OCI-LY7 (cell line): ENCODE data around the gene TBC1D32. TPM values are rescaled to one million over a fixed set of nuclear protein-coding genes. Genes with fewer than 3 reads are reported as not detected.
"Not testable (repeated sequence)": the region's sequence is repeated elsewhere in the genome, so short reads cannot be mapped to it uniquely, and the experiment has no call there.

Experiments
- BruUV-seq: library from RNA; stranded (reverse); fragments of 400-500 nt; replicated peaks from 2 replicates; lab custom pipeline; 2021; lab: Mats Ljungman, UMichigan
- CTCF ChIA-PET: fragments of 300-600 bp; sonication (Branson Sonifier 250); formaldehyde crosslinking; loops from one replicate; lab custom pipeline; 2022; ENCODE audit warnings: antibody characterized with exemption; ENCODE audit not compliant: unreplicated experiment; lab: Charles Lee
- POLR2A ChIA-PET: fragments of 300-600 bp; sonication (Branson Sonifier 250); formaldehyde crosslinking; loops from one replicate; lab custom pipeline; 2022; ENCODE audit warnings: antibody characterized with exemption; lab: Charles Lee
- DNase-seq: peaks from one replicate; pipeline ENCODE4 v3.0.0-alpha.2; 2015; ENCODE audit warnings: low spot score
- H2AFZ ChIP-seq: fragments of 200-600 bp; sonication (generic), shearing (Covaris generic); 2 replicates; pipeline ENCODE4 v1.6.1; 2014; ENCODE audit warnings: mild to moderate bottlenecking, antibody characterized with exemption, low read length, moderate library complexity
- H3K27ac ChIP-seq: fragments of 200-600 bp; sonication (generic); 2 replicates; pipeline ENCODE4 v1.5.1; 2014; ENCODE audit warnings: mixed run types, low read depth, mild to moderate bottlenecking, moderate library complexity, low read length, inconsistent platforms; ENCODE audit not compliant: poor library complexity, severe bottlenecking
- H3K36me3 ChIP-seq: fragments of 200-600 bp; sonication (generic); 2 replicates; pipeline ENCODE4 v1.6.1; 2014; ENCODE audit warnings: mild to moderate bottlenecking, antibody characterized with exemption, low read length, moderate library complexity, mixed read lengths; ENCODE audit not compliant: insufficient read depth
- H3K4me1 ChIP-seq: fragments of 200-600 bp; sonication (generic); 2 replicates; pipeline ENCODE4 v1.5.1; 2014; ENCODE audit warnings: mild to moderate bottlenecking, low read length; ENCODE audit not compliant: insufficient read depth, poor library complexity, severe bottlenecking
- H3K4me2 ChIP-seq: fragments of 200-600 bp; sonication (generic); 2 replicates; pipeline ENCODE4 v1.6.1; 2014; ENCODE audit warnings: mild to moderate bottlenecking, low read length
- H3K4me3 ChIP-seq: fragments of 200-600 bp; sonication (generic); 2 replicates; pipeline ENCODE4 v1.5.1; 2014; ENCODE audit warnings: mild to moderate bottlenecking, low read depth, low read length; ENCODE audit not compliant: poor library complexity, severe bottlenecking
- H3K79me2 ChIP-seq: fragments of 200-600 bp; sonication (generic); 2 replicates; pipeline ENCODE4 v1.6.1; 2016; ENCODE audit warnings: low read depth, mild to moderate bottlenecking, low read length, moderate library complexity, mixed read lengths; ENCODE audit not compliant: insufficient read depth
- H3K9me2 ChIP-seq: fragments of 200-600 bp; sonication (generic); 2 replicates; pipeline ENCODE4 v1.6.1; 2016; ENCODE audit warnings: mild to moderate bottlenecking, low read length, mixed read lengths; ENCODE audit not compliant: insufficient read depth
- H3K9me3 ChIP-seq: fragments of 200-600 bp; sonication (generic); 2 replicates; pipeline ENCODE4 v1.6.1; 2014; ENCODE audit warnings: mild to moderate bottlenecking, mixed run types, low read length, mixed read lengths
- H4K20me1 ChIP-seq: fragments of 200-600 bp; sonication (generic); 2 replicates; pipeline ENCODE4 v1.6.1; 2014; ENCODE audit warnings: mild to moderate bottlenecking, antibody characterized with exemption, low read length, moderate library complexity, mixed read lengths; ENCODE audit not compliant: insufficient read depth
- CTCF ChIP-seq: fragments of 200-600 bp; sonication (generic); conservative IDR thresholded peaks from 2 replicates; pipeline ENCODE4 v1.5.1; 2014; ENCODE audit warnings: mild to moderate bottlenecking, antibody characterized with exemption, low read length, moderate library complexity, mixed read lengths
- EZH2phosphoT487 ChIP-seq: fragments of 200-600 bp; sonication (generic); IDR thresholded peaks from 2 replicates; pipeline ENCODE4 v1.6.1; 2018; ENCODE audit warnings: low read depth, borderline replicate concordance, mild to moderate bottlenecking, mixed run types, antibody characterized with exemption, low read length, moderate library complexity, mixed read lengths
- intact Hi-C: fragments of 100-400 bp; cut with micrococcal nuclease; formaldehyde crosslinking; loops from one replicate; pipeline ENCODE4 v1.10.0; 2022; ENCODE audit not compliant: unreplicated experiment
- total RNA-seq, 2 experiments: library from RNA; depleted of rRNA in 1 of 2; stranded (reverse); fragments of >200 nt in 1 of 2; shearing (Covaris generic) in 1 of 2; gene quantifications; 2 replicates each; pipeline ENCODE4 v1.2.3, GENCODE V29; 2014 to 2022

The TBC1D32 gene
- total RNA-seq, 2 experiments from 2014 or later, result 3.8 to 5.1 TPM

DNA sequence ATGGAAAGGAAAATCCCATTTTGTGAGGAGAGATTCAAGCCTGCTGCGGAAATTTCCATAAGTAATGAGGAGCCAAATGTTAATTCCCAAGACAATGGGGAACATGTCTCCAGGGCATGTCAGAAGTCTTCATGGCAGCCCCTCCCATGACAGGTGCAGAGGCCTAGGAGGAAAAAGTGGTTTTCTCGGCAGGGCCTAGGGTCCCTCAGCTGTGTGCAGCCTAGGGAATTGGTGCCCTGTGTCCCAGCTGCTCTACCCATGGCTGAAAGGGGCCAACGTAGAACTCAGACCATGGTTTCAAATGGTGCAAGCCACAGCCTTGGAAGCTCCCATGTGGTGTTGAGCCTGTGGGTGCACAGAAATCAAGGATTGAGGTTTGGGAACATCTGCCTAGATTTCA, 269.9 kb downstream of the TBC1D32 start:
- BruUV-seq, result no TSS peak
- POLR2A ChIA-PET, result interaction anchor here (0.6 kb wide), 1 partner anchor 10 kb away, joined by 3 read pairs; no protein-coding TSS in a partner anchor
- Histone ChIP-seq H3K36me3 (no peaks in the 10 kb centered on the region), H3K79me2 (no peaks in the 10 kb centered on the region), H3K27ac (no peak overlapping the region), H4K20me1 (no peaks in the 10 kb centered on the region), H3K4me2 (no peak overlapping the region), H3K4me3 (no peak overlapping the region), H3K4me1 (no peaks in the 10 kb centered on the region), H3K9me3 (no peaks in the 10 kb centered on the region), H3K9me2 (no peaks in the 10 kb centered on the region), H2AFZ (no peak overlapping the region)
- DNase-seq, result no peak
- intact Hi-C loops, result no loop called here
- TF ChIP-seq CTCF (no peak), EZH2phosphoT487 (no peak)
- CTCF ChIA-PET, result no interaction called here

- intact Hi-C loops, result loop anchor here (2.0 to 10.0 kb wide), 3 partner anchors 252 to 979 kb away; no protein-coding TSS in a partner anchor
- TF ChIP-seq EZH2phosphoT487 (no peak), CTCF (peak; percentile 86)
- Histone ChIP-seq H3K9me3 (no peaks in the 10 kb centered on the region), H3K9me2 (no peaks in the 10 kb centered on the region), H3K4me2 (no peak overlapping the region), H4K20me1 (no peaks in the 10 kb centered on the region), H3K27ac (no peak overlapping the region), H3K36me3 (no peaks in the 10 kb centered on the region), H2AFZ (no peak overlapping the region), H3K4me1 (no peaks in the 10 kb centered on the region), H3K79me2 (no peaks in the 10 kb centered on the region), H3K4me3 (no peak overlapping the region)
- peak; percentile 35 for DNase-seq
- BruUV-seq, result no TSS peak
- ChIA-PET POLR2A (interaction anchor here (0.6 kb wide), 1 partner anchor 9 kb away, joined by 3 read pairs; no protein-coding TSS in a partner anchor), CTCF (no interaction called here)
Observed at GRCh38 chr6:121055572-121056163, 278.6 kb downstream of the TBC1D32 start.

DNA sequence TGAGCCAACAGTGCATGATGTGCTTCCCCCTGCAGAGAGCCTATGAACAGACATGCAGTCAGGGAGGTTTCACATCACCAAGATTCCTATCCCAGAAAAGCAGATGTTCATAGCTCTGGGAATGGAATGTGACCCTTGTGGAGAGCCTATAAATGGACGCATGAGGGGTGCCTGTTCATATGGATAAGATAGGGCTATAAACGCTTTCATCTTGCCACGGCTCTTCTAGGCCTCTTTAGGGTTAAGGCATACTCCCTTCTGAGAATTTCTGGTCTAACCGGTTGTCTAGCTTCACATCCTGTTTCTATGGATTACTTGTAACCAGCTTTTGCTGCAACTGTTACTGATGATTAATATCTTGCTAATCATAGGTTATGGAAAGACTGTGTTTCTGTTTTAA, 285.7 kb downstream of the TBC1D32 start:
- H3K4me3 ChIP-seq, CTCF ChIA-PET, DNase-seq, BruUV-seq, H4K20me1 ChIP-seq, H3K79me2 ChIP-seq, H3K4me2 ChIP-seq, H3K4me1 ChIP-seq, H3K9me2 ChIP-seq, H3K27ac ChIP-seq, H2AFZ ChIP-seq, H3K9me3 ChIP-seq, intact Hi-C loops, POLR2A ChIA-PET, H3K36me3 ChIP-seq: not testable (repeated sequence)
